Measurements from ENCODE around the gene ZMYM5. TPM values are rescaled to one million over a fixed set of nuclear protein-coding genes. Genes with fewer than 3 reads are reported as not detected.

Gene ZMYM5
- total and polyA plus RNA-seq, 11 donors = 5.0 to 10.2 (median 7.4) TPM

DNA sequence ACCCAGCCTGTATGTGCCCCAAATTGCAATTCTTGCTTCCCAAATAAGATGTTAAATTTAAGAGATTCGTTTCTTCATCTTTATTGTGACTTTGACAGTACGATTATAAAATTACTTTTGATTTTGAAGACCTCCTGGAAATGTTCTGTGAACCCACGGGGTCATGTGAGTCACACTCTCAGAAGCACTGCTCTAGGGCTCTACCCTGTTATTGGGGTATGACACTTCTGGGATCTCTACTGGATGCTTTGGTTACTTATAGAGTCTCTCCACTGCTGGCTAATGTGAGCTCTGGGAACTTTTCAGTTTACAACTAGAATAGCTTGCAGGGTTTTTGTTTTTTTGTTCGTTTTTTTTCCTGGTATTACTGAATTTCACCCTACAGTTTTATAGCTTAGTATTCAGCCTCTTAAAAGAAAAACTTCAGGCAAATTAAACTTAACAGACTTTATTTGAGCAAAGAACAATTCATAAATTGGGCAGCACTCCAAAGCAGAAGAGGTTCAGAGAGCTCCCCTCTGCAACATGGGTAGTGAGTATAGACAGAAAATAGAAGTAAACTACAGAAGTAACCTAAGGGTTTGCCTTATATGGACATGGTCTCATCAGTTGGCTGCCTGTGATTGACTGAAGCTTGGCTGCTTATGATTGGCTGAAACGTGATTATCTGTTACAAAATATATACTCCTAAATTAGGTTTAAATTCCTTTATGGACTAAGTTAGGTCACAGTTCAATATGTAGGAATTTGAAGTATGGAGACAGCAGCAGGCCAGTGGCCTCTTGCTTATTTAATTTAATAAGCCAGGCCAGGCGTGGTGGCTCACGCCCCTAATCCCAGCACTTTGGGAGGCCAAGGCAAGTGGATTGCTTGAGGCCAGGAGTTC is 52.2 kb downstream of the ZMYM5 start:
- ATAC-seq = no peak
- Histone ChIP-seq H3K4me1 (no peaks in the 10 kb centered on the region), H3K36me3 (peaks cover 0 to 13% (median 0%) of the 10 kb centered on the region in 9 donors), H3K9me3 (no peaks in the 10 kb centered on the region), H3K27ac (no peak overlapping the region), H3K4me3 (no peak overlapping the region), H3K27me3 (no peaks in the 10 kb centered on the region)
- WGBS, 4 donors = 92 to 98% (median 97%) methylated on average over 7 of the region's 7 CpGs
- intact Hi-C loops (cut with DNase I) = no loop called here
- TF ChIP-seq, protein P1, sequence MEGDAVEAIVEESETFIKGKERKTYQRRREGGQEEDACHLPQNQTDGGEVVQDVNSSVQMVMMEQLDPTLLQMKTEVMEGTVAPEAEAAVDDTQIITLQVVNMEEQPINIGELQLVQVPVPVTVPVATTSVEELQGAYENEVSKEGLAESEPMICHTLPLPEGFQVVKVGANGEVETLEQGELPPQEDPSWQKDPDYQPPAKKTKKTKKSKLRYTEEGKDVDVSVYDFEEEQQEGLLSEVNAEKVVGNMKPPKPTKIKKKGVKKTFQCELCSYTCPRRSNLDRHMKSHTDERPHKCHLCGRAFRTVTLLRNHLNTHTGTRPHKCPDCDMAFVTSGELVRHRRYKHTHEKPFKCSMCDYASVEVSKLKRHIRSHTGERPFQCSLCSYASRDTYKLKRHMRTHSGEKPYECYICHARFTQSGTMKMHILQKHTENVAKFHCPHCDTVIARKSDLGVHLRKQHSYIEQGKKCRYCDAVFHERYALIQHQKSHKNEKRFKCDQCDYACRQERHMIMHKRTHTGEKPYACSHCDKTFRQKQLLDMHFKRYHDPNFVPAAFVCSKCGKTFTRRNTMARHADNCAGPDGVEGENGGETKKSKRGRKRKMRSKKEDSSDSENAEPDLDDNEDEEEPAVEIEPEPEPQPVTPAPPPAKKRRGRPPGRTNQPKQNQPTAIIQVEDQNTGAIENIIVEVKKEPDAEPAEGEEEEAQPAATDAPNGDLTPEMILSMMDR (IDR thresholded peaks at IDR 0.05) = no peak
- no peak for TF ChIP-seq POLR2A (IDR thresholded peaks at IDR 0.05)
- no peak for DNase-seq

DNA sequence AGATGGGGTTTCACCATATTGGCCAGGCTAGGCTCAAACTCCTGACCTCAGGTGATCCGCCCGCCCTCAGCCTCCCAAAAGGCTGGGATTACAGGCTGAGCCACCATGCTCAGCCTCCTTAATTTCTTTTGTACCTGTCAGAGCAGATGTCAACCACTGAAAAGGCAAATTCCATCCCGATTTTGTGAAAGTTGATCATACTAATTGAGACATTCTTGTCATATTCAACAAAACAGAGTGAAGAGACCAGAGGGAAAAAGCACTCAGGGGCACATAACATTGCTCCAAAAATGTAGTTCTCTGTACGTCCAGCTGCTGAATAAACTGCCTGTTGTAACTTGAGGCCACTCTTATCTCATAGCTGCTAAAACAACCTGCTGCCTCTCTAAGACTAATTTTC is 53.3 kb downstream of the ZMYM5 start:
- H3K36me3 ChIP-seq = peaks cover 0 to 8% (median 0%) of the 10 kb centered on the region in 9 donors
- H3K9me3 ChIP-seq = no peaks in the 10 kb centered on the region
- 85 to 91% (median 89%) methylated on average over 4 of the region's 4 CpGs for WGBS, 4 donors
- H3K4me1 ChIP-seq = no peaks in the 10 kb centered on the region
- TF ChIP-seq POLR2A (IDR thresholded peaks at IDR 0.05) = no peak
- TF ChIP-seq, protein P1 (IDR thresholded peaks at IDR 0.05) = no peak
- ATAC-seq = no peak
- H3K4me3 ChIP-seq = no peak overlapping the region
- intact Hi-C loops (cut with DNase I) = no loop called here
- no peaks in the 10 kb centered on the region for H3K27me3 ChIP-seq
- no peak overlapping the region for H3K27ac ChIP-seq
- DNase-seq = no peak

DNA sequence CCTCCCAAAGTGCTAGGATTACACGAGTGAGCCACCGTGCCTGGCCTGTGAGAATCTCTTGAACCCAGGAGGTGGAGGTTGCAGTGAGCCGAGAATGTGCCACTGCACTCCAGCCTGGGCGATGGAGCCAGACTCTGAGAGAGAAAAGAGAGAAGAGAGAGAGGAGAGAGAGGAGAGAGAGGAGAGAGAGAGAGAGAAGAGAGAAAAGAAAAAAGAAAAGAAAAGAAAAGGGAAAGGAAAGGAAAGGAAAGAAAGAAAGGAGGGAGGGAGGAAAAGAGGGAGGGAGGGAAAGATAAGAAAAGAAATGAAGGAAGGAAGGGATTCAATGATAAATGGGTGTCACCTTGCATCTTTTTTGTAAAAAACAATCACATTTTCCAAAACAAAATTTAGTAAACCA is 57.7 kb downstream of the ZMYM5 start:
- 86 to 91% (median 90%) methylated on average over 4 of the region's 4 CpGs for WGBS, 4 donors
- H3K9me3 ChIP-seq = no peaks in the 10 kb centered on the region
- TF ChIP-seq POLR2A (IDR thresholded peaks at IDR 0.05) = no peak
- TF ChIP-seq, protein P1 (IDR thresholded peaks at IDR 0.05) = no peak
- ATAC-seq (no peak), DNase-seq (no peak)
- no peak overlapping the region for H3K4me3 ChIP-seq
- no peaks in the 10 kb centered on the region for H3K4me1 ChIP-seq
- no peak overlapping the region for H3K27ac ChIP-seq
- peaks cover 0 to 8% (median 0%) of the 10 kb centered on the region in 9 donors for H3K36me3 ChIP-seq
- intact Hi-C loops (cut with DNase I) = no loop called here
- H3K27me3 ChIP-seq = no peaks in the 10 kb centered on the region

DNA sequence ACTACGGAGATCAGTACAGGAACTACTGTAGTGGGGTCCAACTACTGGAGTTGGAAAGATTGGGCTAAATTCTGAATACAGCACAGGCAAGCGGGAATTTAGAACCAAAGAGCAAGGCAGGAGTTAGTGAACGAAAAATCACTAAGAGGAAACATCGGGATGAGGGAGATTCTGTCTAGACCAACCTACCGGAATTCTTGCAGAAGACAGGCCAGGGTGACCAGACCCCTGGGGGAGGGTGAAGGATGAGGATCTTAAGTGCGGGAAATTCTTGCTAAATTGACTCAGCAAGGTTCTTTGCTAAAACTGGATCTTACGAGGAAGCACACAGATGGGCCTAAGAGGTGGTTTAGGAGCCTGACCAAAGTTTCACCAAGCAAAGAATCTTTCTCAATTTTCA is 67.5 kb downstream of the ZMYM5 start:
- intact Hi-C loops (cut with DNase I) = no loop called here

More for the DNA sequence above, 67.5 kb downstream of the ZMYM5 start:
- H3K9me3 ChIP-seq = no peaks in the 10 kb centered on the region
- no peak for ATAC-seq
- 94 to 97% (median 97%) methylated on average over 7 of the region's 7 CpGs for WGBS, 4 donors
- no peak overlapping the region for H3K4me3 ChIP-seq
- H3K27me3 ChIP-seq = no peaks in the 10 kb centered on the region
- no peaks in the 10 kb centered on the region for H3K36me3 ChIP-seq
- H3K4me1 ChIP-seq = peaks cover 0 to 9% (median 0%) of the 10 kb centered on the region in 12 donors
- no peak overlapping the region for H3K27ac ChIP-seq
- TF ChIP-seq POLR2A (IDR thresholded peaks at IDR 0.05) = no peak
- TF ChIP-seq, protein P1 (IDR thresholded peaks at IDR 0.05) = no peak
- DNase-seq = no peak

All from heart left ventricle (tissue), 16 donors.